HepG2 (cell line): ENCODE measurements around the gene SGIP1. TPM values are rescaled to one million over a fixed set of nuclear protein-coding genes. Genes with fewer than 3 reads are reported as not detected.

ENCODE experiments used
- ATAC-seq: fragments of 200-7000 bp; cut with Tn5 transposase; 3 replicates; pipeline ENCODE4 v1.9.1; 2020; ENCODE audit warnings: mild to moderate bottlenecking, moderate library complexity
- BruUV-seq: library from RNA; stranded (reverse); fragments of 400-500 nt; replicated peaks from 2 replicates; lab custom pipeline; 2021; lab: Mats Ljungman, UMichigan
- CTCF ChIA-PET: fragments of 300-600 bp; formaldehyde crosslinking; extraction: SDS; loops from one replicate; lab custom pipeline; 2021; ENCODE audit warnings: low total read pairs, inconsistent platforms, low intra/inter-chr PET ratio; lab: Yijun Ruan, JAX
- POLR2A ChIA-PET: fragments of 350-600 bp; sonication (Branson Sonifier 250); formaldehyde crosslinking; loops from one replicate; lab custom pipeline; 2020; ENCODE audit warnings: antibody characterized with exemption, inconsistent platforms; lab: Yijun Ruan, JAX
- DNase-seq: peaks from one replicate; pipeline ENCODE4 v3.0.0-alpha.2; 2015; ENCODE audit warnings: low spot score
- FAIRE-seq: peaks from 3 replicates; lab custom pipeline; 2011; peaks lifted over from hg19 to GRCh38; lab: Jason Lieb, UNC
- H2AFZ ChIP-seq: one replicate; pipeline ENCODE4 v1.6.1; 2011; ENCODE audit warnings: low read length, inconsistent platforms
- H3K27ac ChIP-seq: fragments of 300-600 bp; 3 replicates; pipeline ENCODE4 v1.8.0; 2011; ENCODE audit warnings: mixed run types, mild to moderate bottlenecking, mixed read lengths, low read length, inconsistent platforms; ENCODE audit not compliant: insufficient read depth; ENCODE audit errors: extremely low read length
- H3K27me3 ChIP-seq, 2 experiments: fragments of 200-600 bp in 1 of 2; 2 replicates in 1 of 2; 3 replicates in 1 of 2; pipeline versions ENCODE4 v1.6.0 to v1.8.0; 2011; ENCODE audit warnings: low read length in 2 of 2, mild to moderate bottlenecking in 2 of 2, moderate library complexity in 2 of 2, inconsistent platforms in 1 of 2; ENCODE audit not compliant: insufficient read depth in 2 of 2, control insufficient read depth in 1 of 2
- H3K36me3 ChIP-seq, 2 experiments: fragments of 200-600 bp in 1 of 2; replicated peaks in 1 of 2; 2 replicates in 1 of 2; 3 replicates in 1 of 2; pipeline versions ENCODE4 v1.5.1 to v1.8.0; 2011; ENCODE audit warnings: low read length in 2 of 2, inconsistent platforms in 1 of 2; ENCODE audit not compliant: insufficient read depth in 2 of 2, control insufficient read depth in 1 of 2
- H3K4me1 ChIP-seq: 2 replicates; pipeline ENCODE4 v1.5.1; 2012; ENCODE audit warnings: low read length, inconsistent platforms; ENCODE audit not compliant: insufficient read depth
- H3K4me2 ChIP-seq: 2 replicates; pipeline ENCODE4 v1.6.0; 2011; ENCODE audit warnings: low read depth, low read length, inconsistent platforms
- H3K4me3 ChIP-seq, 3 experiments: fragments of 200-600 bp in 1 of 3; sonication (generic), shearing (Covaris generic) in 1 of 3; replicated peaks in 1 of 3; 2 replicates each; pipeline ENCODE4 v1.5.1; 2011 to 2016; ENCODE audit warnings: low read length in 3 of 3, inconsistent platforms in 2 of 3, low read depth in 2 of 3, mild to moderate bottlenecking in 2 of 3, control low read depth in 1 of 3, mixed read lengths in 1 of 3; ENCODE audit not compliant: insufficient read depth in 1 of 3
- H3K79me2 ChIP-seq: one replicate; pipeline ENCODE4 v1.6.1; 2011; ENCODE audit warnings: low read length, inconsistent platforms; ENCODE audit not compliant: insufficient read depth
- H3K9ac ChIP-seq: 2 replicates; pipeline ENCODE4 v1.6.0; 2011; ENCODE audit warnings: mild to moderate bottlenecking, low read depth, low read length, inconsistent platforms; ENCODE audit not compliant: insufficient read depth
- H3K9me3 ChIP-seq: 2 replicates; pipeline ENCODE4 v1.5.1; 2012; ENCODE audit warnings: mild to moderate bottlenecking, low read length
- H4K20me1 ChIP-seq: 2 replicates; pipeline ENCODE4 v1.6.0; 2011; ENCODE audit warnings: inconsistent platforms, mild to moderate bottlenecking, low read length, moderate library complexity; ENCODE audit not compliant: insufficient read depth
- ATRX ChIP-seq: sonication (generic); formaldehyde crosslinking; IDR thresholded peaks from 2 replicates; pipeline ENCODE4 v1.4.0; 2020; ENCODE audit warnings: missing genetic modification reagents, borderline replicate concordance
- KLF16 ChIP-seq, 2 experiments: sonication (generic) in 1 of 2; formaldehyde crosslinking in 1 of 2; IDR thresholded peaks; 2 replicates each; pipeline versions ENCODE4 v1.6.1 to v1.8.0; 2016 to 2023; ENCODE audit warnings: missing genetic modification reagents in 2 of 2, missing compliant biosample characterization in 1 of 2
- NR2F2 ChIP-seq: IDR thresholded peaks from 2 replicates; pipeline ENCODE4 v1.6.1; 2012; ENCODE audit warnings: low read depth, inconsistent platforms, borderline replicate concordance
- RXRB ChIP-seq: IDR thresholded peaks from 2 replicates; pipeline ENCODE4 v1.6.1; 2016; ENCODE audit warnings: borderline replicate concordance, missing genetic modification reagents, missing compliant biosample characterization
- SIX4 ChIP-seq: sonication (generic); formaldehyde crosslinking; IDR thresholded peaks from 2 replicates; pipeline ENCODE4 v1.4.0; 2020; ENCODE audit warnings: missing genetic modification reagents
- TFE3 ChIP-seq: IDR thresholded peaks from 2 replicates; pipeline ENCODE4 v1.6.1; 2016
- ZNF431 ChIP-seq: sonication (generic); formaldehyde crosslinking; IDR thresholded peaks from 2 replicates; pipeline ENCODE4 v1.9.0; 2022; ENCODE audit warnings: missing genetic modification reagents, low read depth, mild to moderate bottlenecking, borderline replicate concordance
- ZNF510 ChIP-seq: sonication (generic); formaldehyde crosslinking; IDR thresholded peaks from 2 replicates; pipeline ENCODE4 v1.4.0; 2020; ENCODE audit warnings: low read depth, mild to moderate bottlenecking, missing genetic modification reagents
- ZNF546 ChIP-seq: sonication (generic); formaldehyde crosslinking; conservative IDR thresholded peaks from 2 replicates; pipeline ENCODE4 v1.8.1; 2023; ENCODE audit warnings: mild to moderate bottlenecking, missing genetic modification reagents
- ZNF572 ChIP-seq: sonication (generic); formaldehyde crosslinking; IDR thresholded peaks from 2 replicates; pipeline ENCODE4 v1.5.1; 2020; ENCODE audit warnings: mild to moderate bottlenecking, missing genetic modification reagents
- ZNF605 ChIP-seq: sonication (generic); formaldehyde crosslinking; IDR thresholded peaks from 2 replicates; pipeline ENCODE4 v1.8.0; 2022; ENCODE audit warnings: mild to moderate bottlenecking, missing genetic modification reagents
- WGBS: methylation state at CpG from one replicate; pipeline ENCODE4 v1.1.6; 2017; ENCODE audit warnings: low lambda C conversion rate; 5-methylcytosine and 5-hydroxymethylcytosine counted together
- in situ Hi-C: cut with HindIII; loops from 2 replicates; pipeline ENCODE4 v1.10.0; 2017; ENCODE audit warnings: low pct_unique_long_range_greater_than_20kb; ENCODE audit not compliant: extremely low pct_ligation_motif_present
- intact Hi-C: fragments of 100-400 bp; cut with micrococcal nuclease; formaldehyde crosslinking; loops from one replicate; pipeline ENCODE4 v1.10.0; 2022; ENCODE audit not compliant: unreplicated experiment
- polyA plus RNA-seq, 8 experiments: library from polyadenylated mRNA; depleted of rRNA in 3 of 8; stranded (reverse) in 7 of 8; unstranded in 1 of 8; fragments of >200 nt; fragmentation: Illumina TruSeq in 4 of 8; extraction: Trizol in 4 of 8; gene quantifications; 2 replicates each; pipeline versions ENCODE4 v1.2.1 to v1.2.3, GENCODE V29; 2011 to 2016; ENCODE audit warnings: low read depth in 4 of 8, missing spikeins in 1 of 8, mixed read lengths in 1 of 8; ENCODE audit not compliant: insufficient read depth in 1 of 8
- total RNA-seq, 5 experiments: library from RNA; depleted of rRNA; stranded (reverse); fragments of >200 nt; fragmentation: Illumina TruSeq; extraction: Trizol; gene quantifications; 2 replicates each; pipeline ENCODE4 v1.2.3, GENCODE V29; 2016; ENCODE audit warnings: low read depth in 1 of 5
- TF ChIP-seq, protein P1 (sequence below): sonication (generic); formaldehyde crosslinking; IDR thresholded peaks from 2 replicates; pipeline ENCODE4 v1.8.1; 2022; ENCODE audit warnings: low read depth, mild to moderate bottlenecking, missing genetic modification reagents
- TF ChIP-seq, protein P2 (sequence below): sonication (generic); formaldehyde crosslinking; IDR thresholded peaks from 2 replicates; pipeline ENCODE4 v1.8.0; 2022; ENCODE audit warnings: mild to moderate bottlenecking, missing genetic modification reagents; ENCODE audit not compliant: insufficient replicate concordance
- TF ChIP-seq, protein P3 (sequence below): sonication (generic); formaldehyde crosslinking; IDR thresholded peaks from 2 replicates; pipeline ENCODE4 v1.4.0; 2020; ENCODE audit warnings: missing genetic modification reagents, borderline replicate concordance

The SGIP1 gene
- total and polyA plus RNA-seq, 2 of the 13 experiments (the other 11 are each of a cell fraction or from before 2014, with no cell fraction given): not detected

DNA sequence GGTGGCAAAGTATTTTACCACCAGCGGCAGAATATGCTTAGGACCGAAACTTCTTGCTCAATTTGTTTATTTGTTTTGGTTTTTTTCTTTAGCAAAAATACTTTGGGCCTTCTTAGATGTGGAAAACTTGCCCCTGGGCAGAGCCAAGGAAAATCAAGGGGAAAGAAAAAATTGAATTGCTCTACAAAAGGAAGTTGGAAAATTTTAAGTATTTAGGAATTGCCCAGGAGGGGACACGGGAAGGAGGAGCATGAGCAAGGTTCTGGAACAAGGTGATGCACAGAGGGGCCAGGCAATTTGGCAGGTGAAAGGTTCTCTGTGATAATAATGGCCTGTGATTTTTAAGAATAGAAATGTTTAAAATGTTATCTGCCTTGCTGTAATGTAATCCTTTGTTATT, 28.6 kb downstream of the SGIP1 start:
- in situ Hi-C loops: no loop called here
- intact Hi-C loops: no loop called here
- Histone ChIP-seq H3K36me3 (no peaks in the 10 kb centered on the region), H3K9ac (no peak overlapping the region), H3K4me3 (no peak overlapping the region), H3K27me3 (peaks cover 0 to 19% of the 10 kb centered on the region in 2 experiments; a peak in 1 of 5 replicates), H3K4me2 (no peak overlapping the region), H3K4me1 (peaks cover 21% of the 10 kb centered on the region; the same call in 1 of the 2 replicates), H3K79me2 (no peaks in the 10 kb centered on the region), H3K9me3 (no peaks in the 10 kb centered on the region), H2AFZ (no peak overlapping the region), H3K27ac (no peak overlapping the region), H4K20me1 (no peaks in the 10 kb centered on the region)
- ChIA-PET POLR2A (interaction anchor here (3.1 kb wide), 1 partner anchor 19 kb away, joined by 8 read pairs; no protein-coding TSS in a partner anchor), CTCF (no interaction called here)
- 0% methylated on average over 3 of the region's 3 CpGs for WGBS
- no TSS peak for BruUV-seq
- no peak for ATAC-seq
- FAIRE-seq: no peak
- DNase-seq: no peak
- no peak for TF ChIP-seq TFE3 (CRISPR knock-in tag)
- TF ChIP-seq ZNF510 (CRISPR knock-in tag): no peak
- TF ChIP-seq, protein P1, sequence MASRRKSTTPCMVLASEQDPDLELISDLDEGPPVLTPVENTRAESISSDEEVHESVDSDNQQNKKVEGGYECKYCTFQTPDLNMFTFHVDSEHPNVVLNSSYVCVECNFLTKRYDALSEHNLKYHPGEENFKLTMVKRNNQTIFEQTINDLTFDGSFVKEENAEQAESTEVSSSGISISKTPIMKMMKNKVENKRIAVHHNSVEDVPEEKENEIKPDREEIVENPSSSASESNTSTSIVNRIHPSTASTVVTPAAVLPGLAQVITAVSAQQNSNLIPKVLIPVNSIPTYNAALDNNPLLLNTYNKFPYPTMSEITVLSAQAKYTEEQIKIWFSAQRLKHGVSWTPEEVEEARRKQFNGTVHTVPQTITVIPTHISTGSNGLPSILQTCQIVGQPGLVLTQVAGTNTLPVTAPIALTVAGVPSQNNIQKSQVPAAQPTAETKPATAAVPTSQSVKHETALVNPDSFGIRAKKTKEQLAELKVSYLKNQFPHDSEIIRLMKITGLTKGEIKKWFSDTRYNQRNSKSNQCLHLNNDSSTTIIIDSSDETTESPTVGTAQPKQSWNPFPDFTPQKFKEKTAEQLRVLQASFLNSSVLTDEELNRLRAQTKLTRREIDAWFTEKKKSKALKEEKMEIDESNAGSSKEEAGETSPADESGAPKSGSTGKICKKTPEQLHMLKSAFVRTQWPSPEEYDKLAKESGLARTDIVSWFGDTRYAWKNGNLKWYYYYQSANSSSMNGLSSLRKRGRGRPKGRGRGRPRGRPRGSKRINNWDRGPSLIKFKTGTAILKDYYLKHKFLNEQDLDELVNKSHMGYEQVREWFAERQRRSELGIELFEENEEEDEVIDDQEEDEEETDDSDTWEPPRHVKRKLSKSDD: no peak
- no peak for TF ChIP-seq ZNF546 (CRISPR knock-in tag)
- no peak for TF ChIP-seq KLF16 (CRISPR knock-in tag; IDR thresholded peaks at IDR 0.05)
- TF ChIP-seq, protein P2, sequence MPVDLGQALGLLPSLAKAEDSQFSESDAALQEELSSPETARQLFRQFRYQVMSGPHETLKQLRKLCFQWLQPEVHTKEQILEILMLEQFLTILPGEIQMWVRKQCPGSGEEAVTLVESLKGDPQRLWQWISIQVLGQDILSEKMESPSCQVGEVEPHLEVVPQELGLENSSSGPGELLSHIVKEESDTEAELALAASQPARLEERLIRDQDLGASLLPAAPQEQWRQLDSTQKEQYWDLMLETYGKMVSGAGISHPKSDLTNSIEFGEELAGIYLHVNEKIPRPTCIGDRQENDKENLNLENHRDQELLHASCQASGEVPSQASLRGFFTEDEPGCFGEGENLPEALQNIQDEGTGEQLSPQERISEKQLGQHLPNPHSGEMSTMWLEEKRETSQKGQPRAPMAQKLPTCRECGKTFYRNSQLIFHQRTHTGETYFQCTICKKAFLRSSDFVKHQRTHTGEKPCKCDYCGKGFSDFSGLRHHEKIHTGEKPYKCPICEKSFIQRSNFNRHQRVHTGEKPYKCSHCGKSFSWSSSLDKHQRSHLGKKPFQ (CRISPR knock-in tag): no peak
- TF ChIP-seq NR2F2: no peak
- TF ChIP-seq ATRX: no peak
- TF ChIP-seq, protein P3, sequence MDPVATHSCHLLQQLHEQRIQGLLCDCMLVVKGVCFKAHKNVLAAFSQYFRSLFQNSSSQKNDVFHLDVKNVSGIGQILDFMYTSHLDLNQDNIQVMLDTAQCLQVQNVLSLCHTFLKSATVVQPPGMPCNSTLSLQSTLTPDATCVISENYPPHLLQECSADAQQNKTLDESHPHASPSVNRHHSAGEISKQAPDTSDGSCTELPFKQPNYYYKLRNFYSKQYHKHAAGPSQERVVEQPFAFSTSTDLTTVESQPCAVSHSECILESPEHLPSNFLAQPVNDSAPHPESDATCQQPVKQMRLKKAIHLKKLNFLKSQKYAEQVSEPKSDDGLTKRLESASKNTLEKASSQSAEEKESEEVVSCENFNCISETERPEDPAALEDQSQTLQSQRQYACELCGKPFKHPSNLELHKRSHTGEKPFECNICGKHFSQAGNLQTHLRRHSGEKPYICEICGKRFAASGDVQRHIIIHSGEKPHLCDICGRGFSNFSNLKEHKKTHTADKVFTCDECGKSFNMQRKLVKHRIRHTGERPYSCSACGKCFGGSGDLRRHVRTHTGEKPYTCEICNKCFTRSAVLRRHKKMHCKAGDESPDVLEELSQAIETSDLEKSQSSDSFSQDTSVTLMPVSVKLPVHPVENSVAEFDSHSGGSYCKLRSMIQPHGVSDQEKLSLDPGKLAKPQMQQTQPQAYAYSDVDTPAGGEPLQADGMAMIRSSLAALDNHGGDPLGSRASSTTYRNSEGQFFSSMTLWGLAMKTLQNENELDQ (CRISPR knock-in tag): no peak
- TF ChIP-seq ZNF572 (CRISPR knock-in tag): no peak
- TF ChIP-seq SIX4: no peak
- no peak for TF ChIP-seq RXRB (CRISPR knock-in tag)
- TF ChIP-seq ZNF431: no peak
- TF ChIP-seq ZNF605 (CRISPR knock-in tag): no peak
